Osteocyte (in vitro differentiated cells): ENCODE results near the gene TNS3. TPM values are rescaled to one million over a fixed set of nuclear protein-coding genes. Genes with fewer than 3 reads are reported as not detected.

Experiments used
- DNase-seq: peaks from one replicate; pipeline ENCODE4 v3.0.0; 2021; ENCODE audit warnings: mixed read lengths; ENCODE audit not compliant: unreplicated experiment; ENCODE audit errors: extremely low spot score
- H3K27ac Mint-ChIP-seq: one replicate; pipeline ENCODE4 v1.8.0; 2021; ENCODE audit warnings: mild to moderate bottlenecking, mixed read lengths; ENCODE audit not compliant: unreplicated experiment
- H3K27me3 Mint-ChIP-seq: one replicate; pipeline ENCODE4 v1.8.0; 2021; ENCODE audit warnings: mixed read lengths; ENCODE audit not compliant: unreplicated experiment
- H3K36me3 Mint-ChIP-seq: one replicate; pipeline ENCODE4 v1.8.0; 2021; ENCODE audit warnings: mixed read lengths; ENCODE audit not compliant: unreplicated experiment
- H3K4me1 Mint-ChIP-seq: one replicate; pipeline ENCODE4 v1.8.0; 2021; ENCODE audit warnings: mixed read lengths; ENCODE audit not compliant: unreplicated experiment
- H3K4me3 Mint-ChIP-seq: one replicate; pipeline ENCODE4 v1.8.0; 2021; ENCODE audit warnings: mild to moderate bottlenecking, moderate library complexity, mixed read lengths; ENCODE audit not compliant: unreplicated experiment
- H3K9me3 Mint-ChIP-seq: one replicate; pipeline ENCODE4 v1.8.0; 2021; ENCODE audit warnings: mixed read lengths; ENCODE audit not compliant: unreplicated experiment
- total RNA-seq: library from RNA; stranded (reverse); gene quantifications from 2 replicates; pipeline ENCODE4 v1.2.1, GENCODE V29; 2021
- TF ChIP-seq, protein P1 (sequence below): fragments of 200-600 bp; sonication (generic); IDR thresholded peaks from 2 replicates; pipeline ENCODE4 v1.5.0; 2021; ENCODE audit warnings: antibody characterized with exemption, mild to moderate bottlenecking, moderate library complexity

The TNS3 gene
- total RNA-seq, 1 donor from 2014 or later = 93.8 TPM

GRCh38 chr7:47291461-47292081 is 290.3 kb downstream of the TNS3 start:
- H3K27me3 Mint-ChIP-seq = no peaks in the 10 kb centered on the region
- DNase-seq = no peak
- TF ChIP-seq, protein P1, sequence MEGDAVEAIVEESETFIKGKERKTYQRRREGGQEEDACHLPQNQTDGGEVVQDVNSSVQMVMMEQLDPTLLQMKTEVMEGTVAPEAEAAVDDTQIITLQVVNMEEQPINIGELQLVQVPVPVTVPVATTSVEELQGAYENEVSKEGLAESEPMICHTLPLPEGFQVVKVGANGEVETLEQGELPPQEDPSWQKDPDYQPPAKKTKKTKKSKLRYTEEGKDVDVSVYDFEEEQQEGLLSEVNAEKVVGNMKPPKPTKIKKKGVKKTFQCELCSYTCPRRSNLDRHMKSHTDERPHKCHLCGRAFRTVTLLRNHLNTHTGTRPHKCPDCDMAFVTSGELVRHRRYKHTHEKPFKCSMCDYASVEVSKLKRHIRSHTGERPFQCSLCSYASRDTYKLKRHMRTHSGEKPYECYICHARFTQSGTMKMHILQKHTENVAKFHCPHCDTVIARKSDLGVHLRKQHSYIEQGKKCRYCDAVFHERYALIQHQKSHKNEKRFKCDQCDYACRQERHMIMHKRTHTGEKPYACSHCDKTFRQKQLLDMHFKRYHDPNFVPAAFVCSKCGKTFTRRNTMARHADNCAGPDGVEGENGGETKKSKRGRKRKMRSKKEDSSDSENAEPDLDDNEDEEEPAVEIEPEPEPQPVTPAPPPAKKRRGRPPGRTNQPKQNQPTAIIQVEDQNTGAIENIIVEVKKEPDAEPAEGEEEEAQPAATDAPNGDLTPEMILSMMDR = no peak
- no peak overlapping the region for H3K4me3 Mint-ChIP-seq
- H3K36me3 Mint-ChIP-seq = peaks cover 73% of the 10 kb centered on the region
- peaks cover 54% of the 10 kb centered on the region for H3K4me1 Mint-ChIP-seq
- peak overlapping the region; percentile 93 for H3K27ac Mint-ChIP-seq
- H3K9me3 Mint-ChIP-seq = no peaks in the 10 kb centered on the region

- no peaks in the 10 kb centered on the region for H3K9me3 Mint-ChIP-seq
- H3K4me1 Mint-ChIP-seq = peaks cover 60% of the 10 kb centered on the region
- H3K4me3 Mint-ChIP-seq = no peak overlapping the region
- H3K27ac Mint-ChIP-seq = peak overlapping the region; percentile 93
- no peak for DNase-seq
- H3K27me3 Mint-ChIP-seq = no peaks in the 10 kb centered on the region
- TF ChIP-seq, protein P1 = no peak
- peaks cover 70% of the 10 kb centered on the region for H3K36me3 Mint-ChIP-seq
Observed at GRCh38 chr7:47290867-47291266, 291.0 kb downstream of the TNS3 start.

GRCh38 chr7:47290466-47290865 is 291.4 kb downstream of the TNS3 start:
- DNase-seq = no peak
- TF ChIP-seq, protein P1 = no peak
- Mint-ChIP-seq H3K27me3 (no peaks in the 10 kb centered on the region), H3K36me3 (peaks cover 70% of the 10 kb centered on the region), H3K4me3 (no peak overlapping the region), H3K9me3 (no peaks in the 10 kb centered on the region), H3K27ac (peak overlapping the region; percentile 93), H3K4me1 (peaks cover 61% of the 10 kb centered on the region)

- TF ChIP-seq, protein P1 = no peak
- Mint-ChIP-seq H3K36me3 (peaks cover 65% of the 10 kb centered on the region), H3K4me3 (no peak overlapping the region), H3K27ac (no peak overlapping the region), H3K27me3 (no peaks in the 10 kb centered on the region), H3K9me3 (no peaks in the 10 kb centered on the region), H3K4me1 (peaks cover 40% of the 10 kb centered on the region)
- no peak for DNase-seq
Observed at GRCh38 chr7:47288060-47288459, 293.9 kb downstream of the TNS3 start.

GRCh38 chr7:47285860-47286491 is 295.9 kb downstream of the TNS3 start:
- TF ChIP-seq, protein P1 = peak; percentile 15
- Mint-ChIP-seq H3K27me3 (no peaks in the 10 kb centered on the region), H3K4me3 (no peak overlapping the region), H3K4me1 (peaks cover 20% of the 10 kb centered on the region), H3K36me3 (peaks cover 71% of the 10 kb centered on the region), H3K9me3 (no peaks in the 10 kb centered on the region), H3K27ac (peak overlapping the region; percentile 66)
- no peak for DNase-seq
